ENCODE results near the gene CREB3L4.
"Not testable (repeated sequence)": the region's sequence is repeated elsewhere in the genome, so short reads cannot be mapped to it uniquely, and the experiment has no call there.

CREB3L4 gene

GRCh38 chr1:153985941-153986761 lies 18.4 kb downstream of the CREB3L4 start, which contains the start of gene RAB13:
RAB13 (minus strand) TSS chr1:153986339; CDS start chr1:153986236, 103 bp downstream.
- no peak for DNase-seq

GRCh38 chr1:153987621-153988020 lies 19.9 kb downstream of the CREB3L4 start:
- no peak for DNase-seq

- DNase-seq, result peak; percentile 59 to 78 (median 72)
Measured at GRCh38 chr1:153990468-153991150, 22.9 kb downstream of the CREB3L4 start, which contains the start of gene RPS27. RPS27 (plus strand) TSS chr1:153990762; CDS start chr1:153990797, 35 bp downstream.

GRCh38 chr1:153991151-153991630 lies 23.5 kb downstream of the CREB3L4 start:
- DNase-seq, result no peak

GRCh38 chr1:153991806-153992205 lies 24.1 kb downstream of the CREB3L4 start:
- no peak for DNase-seq

GRCh38 chr1:153995202-153995601 lies 27.5 kb downstream of the CREB3L4 start:
- DNase-seq, result no peak

GRCh38 chr1:153995640-153996039 lies 27.9 kb downstream of the CREB3L4 start:
- no peak for DNase-seq

- DNase-seq, result not testable (repeated sequence)
Measured at GRCh38 chr1:153996882-153997281, 29.2 kb downstream of the CREB3L4 start.

- DNase-seq, result no peak
Measured at GRCh38 chr1:154000420-154000819, 32.7 kb downstream of the CREB3L4 start.

- no peak for DNase-seq
Measured at GRCh38 chr1:154006136-154006535, 38.4 kb downstream of the CREB3L4 start.

- no peak for DNase-seq
Measured at GRCh38 chr1:154012129-154012528, 44.4 kb downstream of the CREB3L4 start.

GRCh38 chr1:154012543-154012942 lies 44.8 kb downstream of the CREB3L4 start:
- DNase-seq, result not testable (repeated sequence)

GRCh38 chr1:154014154-154014907 lies 46.6 kb downstream of the CREB3L4 start:
- no peak for DNase-seq

- DNase-seq, result no peak
Measured at GRCh38 chr1:154019269-154019668, 51.6 kb downstream of the CREB3L4 start.

- no peak for DNase-seq
Measured at GRCh38 chr1:154019940-154020339, 52.2 kb downstream of the CREB3L4 start.

All from activated CD4-positive, CD25-positive, alpha-beta regulatory T cell (primary cell).